IPS-NIHi11 (cell line): ENCODE results near the gene AIM2.

ENCODE experiments used
- DNase-seq: peaks from one replicate; pipeline ENCODE4 v3.0.0; 2012; ENCODE audit warnings: mixed read lengths, low spot score

AIM2 gene

DNA sequence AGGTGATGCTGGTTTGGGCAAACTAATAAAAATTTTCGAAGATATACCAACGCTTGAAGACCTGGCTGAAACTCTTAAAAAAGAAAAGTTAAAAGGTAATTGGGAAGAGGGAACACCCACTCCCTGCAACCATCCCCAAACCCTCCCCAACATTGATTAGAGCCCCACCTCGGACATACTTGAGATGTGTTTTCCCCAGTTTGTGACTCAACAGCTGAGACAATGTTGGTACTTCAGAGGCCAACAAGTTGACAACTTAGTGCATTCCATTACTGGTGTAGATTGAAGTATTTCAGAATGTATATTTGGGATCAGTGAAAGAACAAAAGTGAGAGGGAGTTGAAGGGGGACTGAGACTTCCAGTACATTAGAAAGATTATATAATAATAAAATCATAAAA is 61.7 kb downstream of the AIM2 start:
- DNase-seq, result no peak

DNA sequence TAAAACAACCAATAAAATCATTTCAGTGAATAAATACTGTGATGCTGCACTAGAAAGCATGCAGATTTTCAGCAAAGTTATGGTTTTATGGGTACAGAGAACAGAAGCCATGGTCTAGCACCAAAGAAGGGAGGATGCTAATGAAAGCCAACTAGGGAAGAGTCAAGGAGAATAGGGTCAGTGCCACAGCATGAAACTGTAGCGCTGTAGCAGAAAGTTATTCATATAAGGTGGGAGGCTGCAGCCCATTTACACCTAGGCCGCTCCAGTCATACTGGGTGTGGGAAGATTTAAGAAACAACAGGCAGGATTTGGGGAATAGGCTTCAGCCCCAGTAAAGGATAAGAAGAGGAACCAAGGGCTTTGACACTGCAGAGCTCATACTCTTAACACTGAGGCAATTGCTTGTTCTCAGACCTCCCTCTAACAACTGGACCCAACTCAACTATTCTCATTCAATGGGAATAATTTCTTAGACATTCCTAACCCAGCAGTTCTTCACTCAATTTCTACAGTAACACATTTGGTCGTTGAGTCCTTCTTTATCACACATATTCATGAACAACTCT is 62.5 kb downstream of the AIM2 start:
- no peak for DNase-seq

DNA sequence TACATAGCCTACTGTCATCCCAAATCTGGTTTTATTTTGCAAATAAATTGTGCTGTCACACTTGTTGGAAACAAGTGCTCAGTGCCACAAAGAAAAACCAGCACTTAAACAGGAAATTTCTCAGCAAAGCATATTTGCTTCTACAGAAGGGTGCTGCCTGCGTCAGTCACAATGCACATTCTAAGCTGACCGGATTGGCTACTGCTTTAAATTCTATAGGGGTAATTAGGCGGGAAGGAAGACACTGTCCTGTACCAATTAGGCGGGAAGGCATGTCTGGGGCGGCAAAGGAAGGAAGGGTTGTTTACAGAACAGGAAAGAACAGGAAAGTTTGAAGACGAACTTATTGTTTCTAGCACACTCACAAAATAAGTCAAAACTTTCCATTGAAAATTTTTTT is 64.1 kb downstream of the AIM2 start:
- DNase-seq, result no peak
